ENCODE measurements around the gene ITGA4. TPM values are rescaled to one million over a fixed set of nuclear protein-coding genes. Genes with fewer than 3 reads are reported as not detected.

ITGA4 gene
- total RNA-seq, 1 donor from 2014 or later: 9.5 TPM

- Mint-ChIP-seq H3K27ac (no peak overlapping the region), H3K27me3 (no peaks in the 10 kb centered on the region), H3K4me1 (ENCODE audit: unreplicated experiment) (peaks cover 6% of the 10 kb centered on the region), H3K9me3 (no peaks in the 10 kb centered on the region), H3K4me3 (no peak overlapping the region), H3K36me3 (no peaks in the 10 kb centered on the region)
- TF ChIP-seq CTCF (conservative IDR thresholded peaks at IDR 0.05): peak; percentile 64
- no peak for DNase-seq (ENCODE audit: extremely low spot score, unreplicated experiment)
Observed at GRCh38 chr2:181570833-181571661, 113.9 kb downstream of the ITGA4 start.

GRCh38 chr2:181573140-181573736, 116.1 kb downstream of the ITGA4 start:
- peaks cover 6% of the 10 kb centered on the region for H3K4me1 Mint-ChIP-seq (ENCODE audit: unreplicated experiment)
- peak; percentile 81 for TF ChIP-seq CTCF (conservative IDR thresholded peaks at IDR 0.05)
- no peak for DNase-seq (ENCODE audit: extremely low spot score, unreplicated experiment)
- H3K27me3 Mint-ChIP-seq: no peaks in the 10 kb centered on the region
- no peaks in the 10 kb centered on the region for H3K9me3 Mint-ChIP-seq
- no peak overlapping the region for H3K27ac Mint-ChIP-seq
- no peak overlapping the region for H3K4me3 Mint-ChIP-seq
- no peaks in the 10 kb centered on the region for H3K36me3 Mint-ChIP-seq

- no peak for DNase-seq (ENCODE audit: extremely low spot score, unreplicated experiment)
- no peaks in the 10 kb centered on the region for H3K36me3 Mint-ChIP-seq
- no peaks in the 10 kb centered on the region for H3K9me3 Mint-ChIP-seq
- no peak for TF ChIP-seq CTCF (conservative IDR thresholded peaks at IDR 0.05)
- no peak overlapping the region for H3K27ac Mint-ChIP-seq
- H3K4me3 Mint-ChIP-seq: peak overlapping the region; percentile 18
- H3K4me1 Mint-ChIP-seq (ENCODE audit: unreplicated experiment): peaks cover 6% of the 10 kb centered on the region
- H3K27me3 Mint-ChIP-seq: no peaks in the 10 kb centered on the region
Observed at GRCh38 chr2:181574321-181574720, 117.1 kb downstream of the ITGA4 start.

GRCh38 chr2:181575024-181575649, 118.0 kb downstream of the ITGA4 start:
- no peak overlapping the region for H3K4me3 Mint-ChIP-seq
- H3K4me1 Mint-ChIP-seq (ENCODE audit: unreplicated experiment): peaks cover 6% of the 10 kb centered on the region
- no peaks in the 10 kb centered on the region for H3K9me3 Mint-ChIP-seq
- H3K36me3 Mint-ChIP-seq: no peaks in the 10 kb centered on the region
- no peaks in the 10 kb centered on the region for H3K27me3 Mint-ChIP-seq
- H3K27ac Mint-ChIP-seq: no peak overlapping the region
- no peak for DNase-seq (ENCODE audit: extremely low spot score, unreplicated experiment)
- TF ChIP-seq CTCF (conservative IDR thresholded peaks at IDR 0.05): no peak

GRCh38 chr2:181575650-181576025, 118.5 kb downstream of the ITGA4 start:
- H3K9me3 Mint-ChIP-seq: no peaks in the 10 kb centered on the region
- no peak overlapping the region for H3K27ac Mint-ChIP-seq
- no peak for TF ChIP-seq CTCF (conservative IDR thresholded peaks at IDR 0.05)
- no peaks in the 10 kb centered on the region for H3K36me3 Mint-ChIP-seq
- H3K27me3 Mint-ChIP-seq: no peaks in the 10 kb centered on the region
- peaks cover 6% of the 10 kb centered on the region for H3K4me1 Mint-ChIP-seq (ENCODE audit: unreplicated experiment)
- no peak for DNase-seq (ENCODE audit: extremely low spot score, unreplicated experiment)
- H3K4me3 Mint-ChIP-seq: no peak overlapping the region
